ENCODE data around the gene TAF1B. TPM values are rescaled to one million over a fixed set of nuclear protein-coding genes. Genes with fewer than 3 reads are reported as not detected.

The TAF1B gene
- total RNA-seq, 1 donor from 2014 or later = 86.3 TPM

- no peaks in the 10 kb centered on the region for H4K20me1 ChIP-seq (ENCODE audit: low read depth)
- Mint-ChIP-seq H3K4me1 (peaks cover 6% of the 10 kb centered on the region), H3K27ac (no peak overlapping the region), H3K36me3 (peaks cover 4% of the 10 kb centered on the region), H3K9me3 (no peaks in the 10 kb centered on the region), H3K4me3 (no peak overlapping the region), H3K27me3 (ENCODE audit: insufficient read depth, low read depth) (peaks cover 5% of the 10 kb centered on the region)
- H2AFZ ChIP-seq (replicated peaks) = no peak overlapping the region
- no peak overlapping the region for H3K4me3 ChIP-seq
- H3K79me2 ChIP-seq (ENCODE audit: low read depth) = no peaks in the 10 kb centered on the region
- no peak overlapping the region for H3K4me2 ChIP-seq
- no peaks in the 10 kb centered on the region for H3K27me3 ChIP-seq
- no peaks in the 10 kb centered on the region for H3K36me3 ChIP-seq
- no peak for DNase-seq (ENCODE audit: low spot score)
- no peak overlapping the region for H3K27ac ChIP-seq
- no peak overlapping the region for H3K9ac ChIP-seq
- TF ChIP-seq EZH2phosphoT487 (IDR thresholded peaks at IDR 0.05) (no peak), EZH2 (IDR thresholded peaks at IDR 0.05) (no peak), CTCF (IDR thresholded peaks at IDR 0.05) (no peak)
- no peaks in the 10 kb centered on the region for H3K9me3 ChIP-seq (ENCODE audit: low read depth)
- no peaks in the 10 kb centered on the region for H3K4me1 ChIP-seq
- no peaks in the 10 kb centered on the region for H3F3A ChIP-seq (ENCODE audit: low read depth)
Measured at GRCh38 chr2:9982248-9982647, 139.0 kb downstream of the TAF1B start.

- H3K27ac ChIP-seq = no peak overlapping the region
- no peaks in the 10 kb centered on the region for H3K79me2 ChIP-seq (ENCODE audit: low read depth)
- no peaks in the 10 kb centered on the region for H4K20me1 ChIP-seq (ENCODE audit: low read depth)
- no peaks in the 10 kb centered on the region for H3K9me3 ChIP-seq (ENCODE audit: low read depth)
- peaks cover 4% of the 10 kb centered on the region for H3K36me3 Mint-ChIP-seq
- no peak overlapping the region for H3K9ac ChIP-seq
- H2AFZ ChIP-seq (replicated peaks) = no peak overlapping the region
- peaks cover 8% of the 10 kb centered on the region for H3K27me3 Mint-ChIP-seq (ENCODE audit: insufficient read depth, low read depth)
- no peaks in the 10 kb centered on the region for H3F3A ChIP-seq (ENCODE audit: low read depth)
- H3K27ac Mint-ChIP-seq = no peak overlapping the region
- no peak overlapping the region for H3K4me3 Mint-ChIP-seq
- DNase-seq (ENCODE audit: low spot score) = no peak
- no peak overlapping the region for H3K4me2 ChIP-seq
- no peaks in the 10 kb centered on the region for H3K4me1 ChIP-seq
- H3K9me3 Mint-ChIP-seq = no peaks in the 10 kb centered on the region
- H3K36me3 ChIP-seq = no peaks in the 10 kb centered on the region
- H3K4me1 Mint-ChIP-seq = peaks cover 6% of the 10 kb centered on the region
- no peaks in the 10 kb centered on the region for H3K27me3 ChIP-seq
- TF ChIP-seq EZH2phosphoT487 (IDR thresholded peaks at IDR 0.05) = no peak
- H3K4me3 ChIP-seq = no peak overlapping the region
Measured at GRCh38 chr2:9982891-9983290, 139.6 kb downstream of the TAF1B start.

- Histone ChIP-seq H3K9me3 (ENCODE audit: low read depth) (no peaks in the 10 kb centered on the region), H3K27ac (no peak overlapping the region), H3K79me2 (ENCODE audit: low read depth) (no peaks in the 10 kb centered on the region), H3K9ac (no peak overlapping the region), H4K20me1 (ENCODE audit: low read depth) (no peaks in the 10 kb centered on the region), H3K36me3 (no peaks in the 10 kb centered on the region), H3K4me1 (no peaks in the 10 kb centered on the region), H3K4me2 (no peak overlapping the region), H3K27me3 (no peaks in the 10 kb centered on the region), H3K4me3 (no peak overlapping the region), H3F3A (ENCODE audit: low read depth) (no peaks in the 10 kb centered on the region), H2AFZ (replicated peaks) (no peak overlapping the region)
- H3K36me3 Mint-ChIP-seq = no peaks in the 10 kb centered on the region
- DNase-seq (ENCODE audit: low spot score) = no peak
- H3K4me3 Mint-ChIP-seq = no peak overlapping the region
- no peaks in the 10 kb centered on the region for H3K9me3 Mint-ChIP-seq
- H3K27ac Mint-ChIP-seq = no peak overlapping the region
- peaks cover 8% of the 10 kb centered on the region for H3K27me3 Mint-ChIP-seq (ENCODE audit: insufficient read depth, low read depth)
- H3K4me1 Mint-ChIP-seq = peaks cover 6% of the 10 kb centered on the region
- TF ChIP-seq EZH2 (IDR thresholded peaks at IDR 0.05) (no peak), CTCF (IDR thresholded peaks at IDR 0.05) (no peak), EZH2phosphoT487 (IDR thresholded peaks at IDR 0.05) (no peak)
Measured at GRCh38 chr2:9983401-9984216, 140.3 kb downstream of the TAF1B start.

Other genes with a start within 250 kb of the TAF1B start
- 468 and 655 TPM in 2 replicates for gene YWHAQ, start 212.5 kb upstream of the TAF1B start, total RNA-seq (ENCODE audit: low replicate concordance)
- gene GRHL1, start 108.2 kb downstream of the TAF1B start, total RNA-seq (ENCODE audit: low replicate concordance) = 4.7 and 5.8 TPM in 2 replicates
- 9.6 and 9.7 TPM in 2 replicates for gene KLF11, start 200.1 kb downstream of the TAF1B start, total RNA-seq (ENCODE audit: low replicate concordance)
- gene CYS1, start 236.9 kb downstream of the TAF1B start, total RNA-seq (ENCODE audit: low replicate concordance) = 0.56 TPM in 1 of 2 replicates, not detected in the other

Data from neural progenitor cell (in vitro differentiated cells).